CD4-positive, CD25-positive, alpha-beta regulatory T cell (primary cell): ENCODE data around the gene MYOCD. TPM values are rescaled to one million over a fixed set of nuclear protein-coding genes. Genes with fewer than 3 reads are reported as not detected.

Experiments
- ATAC-seq, 2 donors: fragments of 150-1000 bp; cut with Tn5 transposase; one replicate each; pipeline ENCODE4 v1.10.0; 2021; ENCODE audit warnings: low read depth in 2 of 2, moderate number of reproducible peaks in 2 of 2, moderate library complexity in 1 of 2
- DNase-seq, 3 donors: peaks; one replicate each; pipeline versions ENCODE4 v3.0.0 to v3.0.0-alpha.2; 2012 to 2022; ENCODE audit warnings: mixed read lengths in 1 of 3
- H3K27ac ChIP-seq: one replicate; pipeline ENCODE4 v1.7.0; 2013; ENCODE audit warnings: mild to moderate bottlenecking, low read length; ENCODE audit not compliant: insufficient read depth, poor library complexity, severe bottlenecking
- H3K27me3 ChIP-seq: one replicate; pipeline ENCODE4 v1.7.0; 2013; ENCODE audit warnings: low read length; ENCODE audit not compliant: control insufficient read depth, insufficient read depth
- H3K36me3 ChIP-seq: one replicate; pipeline ENCODE4 v1.7.0; 2013; ENCODE audit warnings: mild to moderate bottlenecking, low read length, moderate library complexity; ENCODE audit not compliant: control insufficient read depth, insufficient read depth
- H3K4me1 ChIP-seq: 2 replicates; pipeline ENCODE4 v1.7.0; 2013; ENCODE audit warnings: mild to moderate bottlenecking, low read length; ENCODE audit not compliant: insufficient read depth, control insufficient read depth, poor library complexity, severe bottlenecking
- H3K4me3 ChIP-seq: one replicate; pipeline ENCODE4 v1.7.0; 2013; ENCODE audit warnings: low read depth, mild to moderate bottlenecking, low read length, moderate library complexity
- H3K9me3 ChIP-seq, 2 experiments: 1 replicate in 1 of 2; 2 replicates in 1 of 2; pipeline ENCODE4 v1.7.0; 2013; ENCODE audit warnings: low read length in 2 of 2, mild to moderate bottlenecking in 1 of 2, moderate library complexity in 1 of 2; ENCODE audit not compliant: control insufficient read depth in 2 of 2
- H3K27ac Mint-ChIP-seq, 3 donors: one replicate each; pipeline ENCODE4 v1.8.0; 2020 to 2022; ENCODE audit warnings: mild to moderate bottlenecking in 3 of 3, mixed read lengths in 3 of 3, moderate library complexity in 2 of 3
- H3K27me3 Mint-ChIP-seq: one replicate; pipeline ENCODE4 v1.8.0; 2022; ENCODE audit warnings: mild to moderate bottlenecking, mixed read lengths
- H3K36me3 Mint-ChIP-seq: one replicate; pipeline ENCODE4 v1.8.0; 2020; ENCODE audit warnings: mixed read lengths
- H3K4me1 Mint-ChIP-seq, 4 donors: one replicate each; pipeline ENCODE4 v1.8.0; 2020 to 2022; ENCODE audit warnings: mixed read lengths in 4 of 4, mild to moderate bottlenecking in 1 of 4
- H3K4me3 Mint-ChIP-seq, 4 donors: one replicate each; pipeline ENCODE4 v1.8.0; 2020 to 2022; ENCODE audit warnings: mild to moderate bottlenecking in 4 of 4, mixed read lengths in 4 of 4, moderate library complexity in 3 of 4
- H3K9me3 Mint-ChIP-seq, 7 donors: one replicate each; pipeline ENCODE4 v1.8.0; 2020 to 2022; ENCODE audit warnings: mixed read lengths in 7 of 7, mild to moderate bottlenecking in 3 of 7, moderate library complexity in 2 of 7
- polyA plus RNA-seq, 4 donors: library from polyadenylated mRNA; unstranded; fragments of 300-500 nt; fragmentation: Illumina TruSeq; gene quantifications; one replicate each; pipeline ENCODE4 v1.2.3, GENCODE V29; 2021
- total RNA-seq: library from RNA; stranded (reverse); gene quantifications from one replicate; pipeline ENCODE4 v1.2.3, GENCODE V29; 2022

MYOCD gene, protein sequence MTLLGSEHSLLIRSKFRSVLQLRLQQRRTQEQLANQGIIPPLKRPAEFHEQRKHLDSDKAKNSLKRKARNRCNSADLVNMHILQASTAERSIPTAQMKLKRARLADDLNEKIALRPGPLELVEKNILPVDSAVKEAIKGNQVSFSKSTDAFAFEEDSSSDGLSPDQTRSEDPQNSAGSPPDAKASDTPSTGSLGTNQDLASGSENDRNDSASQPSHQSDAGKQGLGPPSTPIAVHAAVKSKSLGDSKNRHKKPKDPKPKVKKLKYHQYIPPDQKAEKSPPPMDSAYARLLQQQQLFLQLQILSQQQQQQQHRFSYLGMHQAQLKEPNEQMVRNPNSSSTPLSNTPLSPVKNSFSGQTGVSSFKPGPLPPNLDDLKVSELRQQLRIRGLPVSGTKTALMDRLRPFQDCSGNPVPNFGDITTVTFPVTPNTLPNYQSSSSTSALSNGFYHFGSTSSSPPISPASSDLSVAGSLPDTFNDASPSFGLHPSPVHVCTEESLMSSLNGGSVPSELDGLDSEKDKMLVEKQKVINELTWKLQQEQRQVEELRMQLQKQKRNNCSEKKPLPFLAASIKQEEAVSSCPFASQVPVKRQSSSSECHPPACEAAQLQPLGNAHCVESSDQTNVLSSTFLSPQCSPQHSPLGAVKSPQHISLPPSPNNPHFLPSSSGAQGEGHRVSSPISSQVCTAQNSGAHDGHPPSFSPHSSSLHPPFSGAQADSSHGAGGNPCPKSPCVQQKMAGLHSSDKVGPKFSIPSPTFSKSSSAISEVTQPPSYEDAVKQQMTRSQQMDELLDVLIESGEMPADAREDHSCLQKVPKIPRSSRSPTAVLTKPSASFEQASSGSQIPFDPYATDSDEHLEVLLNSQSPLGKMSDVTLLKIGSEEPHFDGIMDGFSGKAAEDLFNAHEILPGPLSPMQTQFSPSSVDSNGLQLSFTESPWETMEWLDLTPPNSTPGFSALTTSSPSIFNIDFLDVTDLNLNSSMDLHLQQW
- not detected for total RNA-seq
- not detected for polyA plus RNA-seq

DNA sequence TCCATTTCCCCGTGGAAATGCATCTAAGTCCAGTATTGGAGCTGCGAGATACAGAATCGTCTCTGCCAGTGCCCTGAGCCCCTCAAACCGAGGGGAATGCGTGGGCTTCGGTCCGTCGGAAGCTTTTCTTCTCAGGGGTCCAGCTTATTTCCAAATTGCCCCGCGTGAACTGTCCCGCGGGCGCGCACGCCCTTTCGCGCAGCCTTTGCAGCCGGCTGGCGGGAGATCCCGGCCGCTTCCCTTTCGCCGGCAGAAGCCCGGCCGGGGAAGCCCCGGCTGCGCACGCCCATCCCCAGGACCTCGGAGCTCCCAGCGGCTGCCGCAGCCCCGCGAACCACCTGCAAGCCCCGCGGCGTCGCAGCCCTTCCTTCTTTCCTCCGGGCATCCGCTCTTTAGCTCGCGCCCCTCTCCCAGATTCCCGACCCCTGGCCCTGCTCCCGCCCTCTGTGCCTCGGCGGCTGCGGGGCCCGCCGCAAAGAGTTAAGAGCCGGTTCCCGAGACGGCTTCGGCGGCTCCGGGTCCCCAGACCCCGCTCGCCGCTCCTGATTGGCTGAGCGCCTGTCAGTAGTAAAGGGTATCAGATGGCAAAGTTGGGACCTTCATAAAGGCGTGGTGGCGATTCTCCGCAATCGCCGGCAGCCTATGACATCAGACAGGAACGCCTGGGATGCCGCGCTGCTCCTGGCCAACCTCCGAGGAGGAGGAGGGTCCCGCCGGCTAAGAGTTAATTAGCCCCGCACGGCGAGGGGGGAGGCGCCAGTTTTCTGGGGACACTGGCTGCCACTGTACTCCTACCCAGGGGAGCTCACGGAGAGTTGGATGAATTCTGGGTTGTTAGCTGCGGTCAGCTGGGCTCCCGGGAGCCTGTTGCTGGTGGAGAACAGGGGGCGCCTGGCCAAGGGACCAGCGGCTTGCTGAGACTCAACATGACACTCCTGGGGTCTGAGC lies at the start of gene MYOCD:
Gene MYOCD, plus strand, starts transcription at position 628 of the 948 bp plus-strand sequence. Its CDS starts 299 bp downstream, at position 927.
- no peaks in the 10 kb centered on the region for H3K36me3 ChIP-seq
- H3K27ac Mint-ChIP-seq = peak within 1 kb of the TSS in 1 of 3 donors; percentile 9
- DNase-seq (no peak), ATAC-seq (no peak)
- H3K4me1 ChIP-seq = no peaks in the 10 kb centered on the region
- H3K36me3 Mint-ChIP-seq = no peaks in the 10 kb centered on the region
- no peak within 1 kb of the TSS for H3K27ac ChIP-seq
- H3K4me3 ChIP-seq = no peak within 1 kb of the TSS
- peaks cover 0 to 5% (median 0%) of the 10 kb centered on the region in 4 donors for H3K4me1 Mint-ChIP-seq
- peaks cover 4% of the 10 kb centered on the region for H3K27me3 ChIP-seq
- H3K27me3 Mint-ChIP-seq = peaks cover 35% of the 10 kb centered on the region
- H3K9me3 ChIP-seq = no peaks in the 10 kb centered on the region
- H3K4me3 Mint-ChIP-seq = no peak within 1 kb of the TSS
- H3K9me3 Mint-ChIP-seq = peaks cover 0 to 5% (median 0%) of the 10 kb centered on the region in 7 donors

DNA sequence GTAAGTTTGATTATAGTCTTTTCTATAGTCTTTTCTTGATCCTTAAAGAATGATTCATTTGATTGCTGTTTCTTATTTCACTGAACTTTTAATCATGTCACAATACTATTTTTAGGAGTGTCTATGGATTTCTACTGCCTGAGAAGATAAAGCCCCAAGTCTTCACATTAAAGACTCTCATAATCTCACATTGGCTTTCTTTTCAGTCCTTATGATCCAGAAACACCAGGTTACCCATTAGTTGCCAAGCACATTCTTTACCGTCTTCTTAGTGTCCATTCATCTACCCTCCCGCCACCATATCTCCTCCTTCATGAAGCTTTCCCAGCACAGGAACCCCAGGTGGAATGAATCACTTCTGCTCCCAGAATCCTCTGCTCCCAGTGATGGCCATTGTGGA lies 49.5 kb upstream of the MYOCD start:
- H3K4me1 Mint-ChIP-seq = no peaks in the 10 kb centered on the region
- H3K27ac Mint-ChIP-seq = no peak overlapping the region
- no peak overlapping the region for H3K4me3 Mint-ChIP-seq
- H3K27me3 Mint-ChIP-seq = no peaks in the 10 kb centered on the region
- no peaks in the 10 kb centered on the region for H3K9me3 ChIP-seq
- H3K36me3 ChIP-seq = no peaks in the 10 kb centered on the region
- H3K27me3 ChIP-seq = no peaks in the 10 kb centered on the region
- peaks cover 4% of the 10 kb centered on the region for H3K36me3 Mint-ChIP-seq
- no peak overlapping the region for H3K27ac ChIP-seq
- no peak for ATAC-seq
- no peaks in the 10 kb centered on the region for H3K4me1 ChIP-seq
- H3K9me3 Mint-ChIP-seq = peaks cover 1 to 15% (median 7%) of the 10 kb centered on the region in 7 donors
- no peak for DNase-seq
- no peak overlapping the region for H3K4me3 ChIP-seq

DNA sequence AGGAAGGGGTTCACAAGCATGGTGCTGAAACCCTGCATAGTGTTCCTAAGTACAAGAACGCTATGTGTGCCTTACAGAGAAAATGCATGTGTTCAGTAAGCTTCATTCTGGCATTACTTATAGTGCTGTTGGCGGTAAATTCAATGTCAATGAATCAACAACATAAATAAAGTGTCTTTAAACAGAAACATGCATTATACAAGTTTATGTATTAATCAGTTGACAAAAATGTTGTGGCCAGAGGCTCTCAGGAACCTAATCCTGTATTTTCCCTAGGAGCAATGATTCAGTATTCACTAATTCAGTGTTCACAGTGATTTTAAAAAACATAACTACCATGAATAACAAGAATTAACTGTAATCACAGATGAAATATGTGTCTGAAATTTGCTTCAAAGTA lies 47.1 kb upstream of the MYOCD start:
- no peaks in the 10 kb centered on the region for H3K4me1 ChIP-seq
- H3K4me3 Mint-ChIP-seq = no peak overlapping the region

DNA sequence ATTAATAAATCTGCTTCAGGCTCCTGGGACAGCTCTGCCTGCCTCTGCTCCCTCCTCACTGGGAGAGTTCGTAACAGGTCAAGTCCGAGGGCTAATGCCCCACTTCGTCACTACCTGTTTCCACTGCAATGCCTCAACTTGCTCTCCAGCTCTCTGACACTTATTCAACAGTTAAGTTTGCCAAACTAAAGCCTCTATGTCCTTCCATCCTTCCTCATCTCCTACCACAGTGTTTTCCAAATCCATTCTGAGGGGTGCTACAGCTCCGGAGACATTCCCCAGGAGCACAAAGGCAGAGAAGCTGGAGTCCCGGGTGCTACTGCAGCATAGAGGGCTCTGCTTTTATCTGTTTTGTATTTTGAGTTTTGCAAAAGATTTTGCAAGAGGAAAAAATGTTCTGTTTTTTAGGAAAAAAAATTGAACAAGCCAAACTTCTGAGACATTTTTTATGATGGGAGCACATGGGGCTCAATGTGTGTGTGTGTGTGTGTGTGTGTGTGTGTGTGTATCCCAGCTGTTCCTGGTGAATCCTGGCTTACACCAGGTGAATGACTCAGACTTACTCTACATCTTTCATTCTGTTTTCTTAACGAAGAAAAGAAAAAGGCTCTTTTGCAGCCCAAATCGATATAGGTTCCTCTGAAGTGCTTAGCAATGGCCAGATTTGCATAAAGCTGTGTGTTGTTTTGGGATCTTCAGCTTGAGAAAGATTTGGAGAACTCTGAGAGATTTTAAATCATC lies 46.1 kb upstream of the MYOCD start:
- H3K27ac Mint-ChIP-seq = no peak overlapping the region
- Histone ChIP-seq H3K36me3 (no peaks in the 10 kb centered on the region), H3K27ac (no peak overlapping the region), H3K4me1 (no peaks in the 10 kb centered on the region), H3K9me3 (peaks cover 0 to 2% of the 10 kb centered on the region in 2 experiments), H3K27me3 (no peaks in the 10 kb centered on the region), H3K4me3 (no peak overlapping the region)
- no peak overlapping the region for H3K4me3 Mint-ChIP-seq
- H3K27me3 Mint-ChIP-seq = no peaks in the 10 kb centered on the region
- H3K36me3 Mint-ChIP-seq = no peaks in the 10 kb centered on the region
- H3K4me1 Mint-ChIP-seq = no peaks in the 10 kb centered on the region
- H3K9me3 Mint-ChIP-seq = peaks cover 0 to 11% (median 3%) of the 10 kb centered on the region in 7 donors
- no peak for DNase-seq
- no peak for ATAC-seq

More for the DNA sequence above, 47.1 kb upstream of the MYOCD start:
- Histone ChIP-seq H3K27me3 (no peaks in the 10 kb centered on the region), H3K9me3 (peaks cover 0 to 2% of the 10 kb centered on the region in 2 experiments), H3K4me3 (no peak overlapping the region), H3K27ac (no peak overlapping the region), H3K36me3 (no peaks in the 10 kb centered on the region)
- no peak for DNase-seq
- H3K27ac Mint-ChIP-seq = no peak overlapping the region
- H3K27me3 Mint-ChIP-seq = no peaks in the 10 kb centered on the region
- peaks cover 4% of the 10 kb centered on the region for H3K36me3 Mint-ChIP-seq
- H3K9me3 Mint-ChIP-seq = peaks cover 1 to 18% (median 4%) of the 10 kb centered on the region in 7 donors
- no peak for ATAC-seq
- no peaks in the 10 kb centered on the region for H3K4me1 Mint-ChIP-seq

DNA sequence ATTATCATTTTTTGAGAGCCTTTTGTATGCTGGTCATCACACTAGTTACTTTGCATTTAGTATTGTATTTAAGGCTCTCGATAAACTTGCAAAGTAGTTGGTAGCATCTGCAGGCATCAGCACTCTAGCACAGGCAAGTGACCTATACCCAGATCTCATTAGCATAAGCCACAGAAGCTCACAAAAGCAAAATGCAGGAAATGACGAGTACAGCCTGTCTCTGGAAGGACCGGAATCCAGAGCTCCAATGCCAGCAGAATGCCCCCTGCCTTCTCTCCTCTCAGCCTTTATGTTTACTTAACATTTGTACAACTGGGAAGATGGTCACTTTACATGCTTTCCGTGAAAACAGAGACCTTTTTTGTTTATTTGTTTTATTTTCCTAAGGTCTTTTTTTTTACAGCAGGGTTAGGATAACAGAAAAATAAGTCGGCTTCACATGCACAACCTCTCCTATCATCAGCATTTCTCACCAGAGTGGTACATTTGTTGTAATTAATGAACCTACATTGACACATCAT lies 45.4 kb upstream of the MYOCD start:
- DNase-seq (no peak), ATAC-seq (no peak)
- no peaks in the 10 kb centered on the region for H3K27me3 ChIP-seq
- no peaks in the 10 kb centered on the region for H3K36me3 ChIP-seq
- no peak overlapping the region for H3K27ac ChIP-seq
- Mint-ChIP-seq H3K27ac (no peak overlapping the region), H3K9me3 (peaks cover 0 to 11% (median 3%) of the 10 kb centered on the region in 7 donors), H3K36me3 (no peaks in the 10 kb centered on the region), H3K27me3 (no peaks in the 10 kb centered on the region), H3K4me3 (no peak overlapping the region), H3K4me1 (no peaks in the 10 kb centered on the region)
- no peak overlapping the region for H3K4me3 ChIP-seq
- H3K4me1 ChIP-seq = no peaks in the 10 kb centered on the region
- H3K9me3 ChIP-seq = peaks cover 0 to 2% of the 10 kb centered on the region in 2 experiments

DNA sequence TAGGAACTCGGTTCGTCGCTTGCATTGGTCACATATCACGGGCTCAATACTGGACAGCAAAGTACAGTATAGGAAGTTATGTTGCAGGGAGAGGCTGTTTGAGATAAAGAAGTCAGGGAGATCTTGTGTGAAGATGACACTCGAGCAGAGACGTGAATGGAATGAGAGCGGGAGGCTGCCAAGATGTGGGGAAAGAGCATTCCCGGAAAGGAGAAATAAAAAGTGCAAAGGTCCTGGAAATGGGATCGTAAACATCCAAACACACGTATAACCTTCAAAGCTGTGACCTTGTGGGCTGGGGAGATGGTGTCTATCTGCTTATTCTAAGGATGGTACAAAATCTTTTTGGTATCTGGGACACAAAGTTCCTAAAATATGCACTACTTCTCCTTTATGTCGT lies 43.0 kb upstream of the MYOCD start:
- Mint-ChIP-seq H3K27ac (no peak overlapping the region), H3K4me3 (no peak overlapping the region), H3K36me3 (no peaks in the 10 kb centered on the region), H3K9me3 (peaks cover 0 to 10% (median 4%) of the 10 kb centered on the region in 7 donors), H3K27me3 (no peaks in the 10 kb centered on the region), H3K4me1 (no peaks in the 10 kb centered on the region)
- peaks cover 0 to 4% of the 10 kb centered on the region in 2 experiments for H3K9me3 ChIP-seq
- H3K36me3 ChIP-seq = no peaks in the 10 kb centered on the region
- no peak for ATAC-seq
- H3K4me3 ChIP-seq = no peak overlapping the region
- H3K27ac ChIP-seq = no peak overlapping the region
- no peaks in the 10 kb centered on the region for H3K4me1 ChIP-seq
- no peak for DNase-seq
- no peaks in the 10 kb centered on the region for H3K27me3 ChIP-seq
